Measurements from ENCODE around the gene PLEKHA4.
A peak's percentile ranks its signal among the peaks of the same experiment; 100 is the strongest.

The PLEKHA4 gene

GRCh38 chr19:48821633-48822032 is 46.8 kb downstream of the PLEKHA4 start:
- DNase-seq: no peak

DNA sequence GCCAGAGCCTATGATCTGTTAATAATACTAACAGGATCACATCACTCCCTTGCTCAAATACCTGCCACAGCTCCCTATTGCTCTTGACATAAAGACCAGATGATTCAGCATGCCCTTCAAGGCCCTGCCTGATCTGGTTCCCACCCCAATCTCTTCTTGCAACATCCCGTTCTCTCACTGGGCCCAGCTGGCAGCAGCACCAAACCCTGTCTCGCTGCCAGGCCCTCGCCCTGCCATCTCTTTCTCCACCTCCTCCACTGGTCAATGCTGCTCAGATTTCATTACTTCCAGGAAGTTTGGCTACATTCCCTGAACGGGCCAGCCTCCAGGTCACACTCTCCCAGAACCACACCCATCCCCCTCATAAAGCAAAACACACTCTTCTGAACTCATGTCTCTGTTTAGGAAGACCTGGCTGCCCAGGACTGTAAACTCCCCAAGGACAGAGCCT is 49.0 kb downstream of the PLEKHA4 start:
- peak; percentile 39 for DNase-seq

DNA sequence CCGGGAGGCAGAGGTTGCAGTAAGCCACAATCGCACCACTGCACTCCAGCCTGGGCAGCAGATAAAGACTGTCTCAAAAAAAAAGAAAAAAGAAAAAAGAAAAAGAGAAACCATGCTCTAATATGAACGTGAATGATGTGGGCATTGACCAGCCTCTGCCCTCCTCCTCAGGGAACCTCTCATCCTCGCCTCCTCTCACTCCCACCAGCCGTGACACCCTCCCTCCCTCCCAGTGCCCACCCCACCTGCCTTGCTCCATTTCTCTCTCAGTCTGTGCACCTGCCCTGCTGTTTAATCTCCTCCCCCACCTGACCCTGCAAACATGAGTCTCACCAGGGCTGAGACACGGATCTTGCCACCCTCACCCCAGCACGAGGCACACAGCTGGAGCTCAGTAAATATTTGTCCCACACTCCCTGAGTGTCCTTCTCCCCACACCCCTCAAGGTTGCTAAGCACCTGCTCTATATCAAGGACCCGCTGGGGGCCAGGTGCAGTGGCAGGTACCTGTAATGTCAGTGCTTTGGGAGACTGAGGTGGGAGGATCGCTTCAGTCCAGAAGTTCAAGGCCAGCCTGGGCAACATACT is 50.1 kb downstream of the PLEKHA4 start:
- peak; percentile 72 for DNase-seq

DNA sequence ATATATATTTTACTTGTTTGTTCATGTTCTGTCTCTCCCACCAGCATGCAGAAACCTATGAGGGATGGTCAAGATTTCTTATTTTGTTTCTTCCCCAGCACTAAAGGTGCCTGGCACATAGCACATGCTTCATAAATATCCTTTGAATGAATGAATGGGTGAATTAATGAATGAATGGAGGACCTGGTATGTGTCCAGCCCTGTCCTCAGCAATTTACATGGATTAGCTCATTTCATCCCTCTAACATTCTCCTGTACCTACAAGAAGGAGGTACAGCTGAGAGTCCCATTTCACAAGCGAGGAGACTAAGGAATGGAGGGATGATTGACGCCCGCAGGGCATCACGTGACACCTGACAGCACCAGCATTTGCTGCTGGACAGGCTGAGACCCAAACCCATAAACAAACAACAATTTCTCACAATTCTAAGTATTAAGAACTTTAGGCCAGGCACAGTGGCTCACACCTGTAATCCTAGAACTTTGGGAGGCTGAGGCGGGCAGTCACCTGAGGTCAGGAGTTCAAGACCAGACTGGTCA is 50.8 kb downstream of the PLEKHA4 start:
- DNase-seq: no peak

DNA sequence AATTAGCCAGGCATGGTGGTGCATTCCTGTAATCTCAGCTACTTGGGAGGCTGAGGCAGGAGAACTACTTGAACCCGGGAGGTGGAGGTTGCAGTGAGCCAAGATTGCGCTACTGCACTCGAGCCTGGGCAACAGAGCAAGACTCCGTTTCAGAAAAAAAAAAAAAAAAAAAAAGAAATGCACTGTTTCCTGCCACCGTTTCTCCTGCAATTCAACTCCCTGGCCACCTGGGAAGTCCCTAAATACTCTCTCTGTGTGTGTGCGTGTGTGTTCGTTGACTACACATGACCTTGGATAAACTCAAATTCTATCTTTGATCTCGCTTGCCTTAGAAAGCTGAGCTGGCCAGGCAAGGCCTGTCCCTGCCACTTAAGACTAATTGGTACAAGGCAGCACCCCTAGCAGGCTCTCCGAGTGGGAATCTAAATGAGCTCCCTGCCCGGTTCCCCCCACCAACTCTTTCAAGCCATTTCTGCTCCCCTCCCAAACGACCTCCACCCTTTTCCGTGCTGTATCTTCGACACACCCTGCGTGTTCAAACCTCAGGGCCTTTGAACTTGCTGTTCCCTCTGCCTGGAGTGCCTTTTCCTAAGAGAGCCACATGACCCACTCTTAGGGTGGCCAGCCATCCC is 52.4 kb downstream of the PLEKHA4 start:
- no peak for DNase-seq

- no peak for DNase-seq
Measured at GRCh38 chr19:48814895-48815294, 53.5 kb downstream of the PLEKHA4 start.

GRCh38 chr19:48813123-48813913 is 55.1 kb downstream of the PLEKHA4 start:
- no peak for DNase-seq

GRCh38 chr19:48812094-48812929 is 56.1 kb downstream of the PLEKHA4 start:
- DNase-seq: peak; percentile 71

DNA sequence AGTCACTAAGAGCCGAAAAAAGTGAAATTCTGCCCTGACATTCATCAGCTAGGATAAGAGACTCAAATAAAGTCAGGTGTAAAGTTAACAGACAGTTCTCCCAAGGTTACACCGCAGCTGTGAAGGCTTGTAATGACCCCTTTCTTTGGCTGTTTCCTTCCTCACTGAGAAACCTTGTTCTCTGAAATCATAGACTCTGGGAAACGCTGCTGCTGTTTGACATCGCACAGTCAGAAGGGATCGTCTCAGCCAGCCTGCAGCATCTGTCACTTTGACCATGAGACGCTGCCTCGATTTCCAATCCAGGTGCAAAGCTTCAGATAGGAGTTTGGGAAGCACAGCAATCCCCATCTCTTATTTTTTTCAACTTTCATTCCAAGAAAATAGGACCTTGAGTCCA is 58.3 kb downstream of the PLEKHA4 start:
- DNase-seq: no peak

DNA sequence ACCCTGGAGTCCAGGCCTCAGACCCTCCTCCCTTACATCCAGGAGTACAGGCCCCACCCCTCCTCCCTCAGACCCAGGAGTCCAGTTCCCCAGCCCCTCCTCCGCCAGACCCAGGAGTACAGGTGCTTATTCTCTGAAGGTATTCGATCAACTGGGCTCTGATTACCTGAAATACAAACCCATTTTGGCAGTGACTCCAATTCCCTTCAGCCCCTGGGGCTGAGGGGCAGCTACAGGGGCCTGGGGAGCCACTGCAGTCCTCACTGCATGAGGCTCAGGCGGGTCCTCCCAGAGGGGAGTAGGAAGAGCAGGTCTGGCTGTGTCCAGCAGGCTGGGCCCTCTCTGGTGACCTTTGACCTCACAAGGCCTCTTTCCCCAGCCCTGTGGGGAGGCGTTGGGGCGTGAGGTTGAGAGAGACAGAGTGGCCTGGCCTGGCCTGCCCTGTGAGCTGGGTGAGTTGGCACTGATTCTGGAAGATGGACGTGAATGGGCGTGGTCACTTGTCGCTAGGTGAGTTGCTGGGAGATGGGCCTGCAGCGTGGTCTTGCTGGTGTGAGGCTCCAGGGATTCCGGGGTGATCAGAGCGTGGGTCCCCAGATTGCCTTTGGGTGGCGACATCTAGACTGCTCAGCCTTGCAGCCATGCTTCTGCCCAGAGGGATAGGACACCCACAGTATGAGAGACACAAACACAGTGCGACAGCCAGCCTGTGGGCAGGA is 60.7 kb downstream of the PLEKHA4 start:
- DNase-seq: no peak

GRCh38 chr19:48806818-48807589 is 61.4 kb downstream of the PLEKHA4 start:
- peak; percentile 7 for DNase-seq

DNA sequence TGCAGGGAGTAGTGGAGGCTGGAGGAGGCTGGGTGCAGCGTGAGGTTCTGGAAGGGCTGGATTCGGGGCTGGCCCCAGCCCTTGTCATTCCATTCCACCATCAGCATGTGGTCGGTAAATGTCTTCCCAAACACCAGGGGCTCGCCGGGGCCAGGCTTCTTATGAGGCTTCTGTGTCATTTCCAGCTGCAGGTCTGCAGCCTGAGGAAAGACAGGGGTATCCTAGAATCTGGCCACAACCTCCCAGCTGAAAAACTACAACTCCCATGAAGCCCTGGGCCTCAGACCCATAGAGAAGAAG is 61.9 kb downstream of the PLEKHA4 start:
- no peak for DNase-seq

DNA sequence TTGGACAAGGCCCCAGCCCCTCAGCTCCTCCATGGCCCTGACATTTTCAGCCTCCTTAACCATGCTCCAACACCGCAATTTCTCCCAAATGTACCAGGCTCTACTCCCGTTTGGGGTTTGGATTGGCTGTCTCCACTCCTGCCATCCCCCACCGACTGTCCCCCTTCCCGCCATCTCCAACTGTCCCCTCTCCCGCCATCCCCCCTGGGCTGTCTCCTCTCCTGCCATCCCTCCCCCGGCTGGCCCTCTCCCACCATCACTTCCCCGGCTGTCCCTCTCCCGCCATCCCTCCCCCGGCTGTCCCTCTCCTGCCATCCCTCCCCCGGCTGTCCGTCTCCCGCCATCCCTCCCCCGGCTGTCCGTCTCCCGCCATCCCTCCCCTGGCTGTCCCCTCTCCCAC is 63.0 kb downstream of the PLEKHA4 start:
- no peak for DNase-seq

DNA sequence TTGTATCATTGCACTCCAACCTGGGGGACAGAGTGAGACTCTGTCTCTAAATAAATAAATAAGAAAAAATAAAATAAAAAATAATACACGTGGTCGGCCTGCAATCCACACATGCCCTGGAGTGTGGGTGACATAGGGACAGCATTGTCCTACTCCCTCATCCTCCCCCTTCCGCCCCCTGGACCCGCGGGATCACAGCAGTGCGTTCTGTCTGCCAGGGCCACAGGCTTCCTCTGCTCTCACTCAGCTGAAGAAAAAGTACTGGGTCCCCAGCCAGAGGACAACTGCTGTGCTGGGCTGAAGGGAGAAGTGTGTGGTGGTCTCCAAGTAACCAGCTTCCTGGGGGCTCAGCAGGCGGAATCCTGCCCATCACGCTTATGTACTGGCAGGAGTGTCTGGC is 63.9 kb downstream of the PLEKHA4 start:
- DNase-seq: no peak

DNA sequence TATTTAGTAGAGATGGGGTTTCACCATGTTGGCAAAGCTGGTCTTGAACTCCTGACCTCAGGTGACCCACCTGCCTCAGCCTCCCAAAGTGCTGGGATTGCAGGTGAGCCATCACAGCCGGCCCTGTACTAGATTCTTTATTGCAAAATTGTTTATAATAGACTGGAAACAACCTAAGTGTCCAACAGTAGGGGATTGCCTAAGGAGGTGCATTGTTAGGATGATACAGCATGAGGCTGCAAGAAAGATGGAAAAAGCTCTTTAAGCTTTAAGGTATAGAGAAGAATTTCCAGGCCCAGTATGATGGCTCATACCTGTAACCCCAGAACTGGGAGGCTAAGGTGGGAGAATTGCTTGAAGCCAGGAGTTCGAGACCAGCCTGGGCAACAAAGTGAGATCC is 65.8 kb downstream of the PLEKHA4 start:
- no peak for DNase-seq

- DNase-seq: no peak
Measured at GRCh38 chr19:48799358-48800300, 68.8 kb downstream of the PLEKHA4 start.

DNA sequence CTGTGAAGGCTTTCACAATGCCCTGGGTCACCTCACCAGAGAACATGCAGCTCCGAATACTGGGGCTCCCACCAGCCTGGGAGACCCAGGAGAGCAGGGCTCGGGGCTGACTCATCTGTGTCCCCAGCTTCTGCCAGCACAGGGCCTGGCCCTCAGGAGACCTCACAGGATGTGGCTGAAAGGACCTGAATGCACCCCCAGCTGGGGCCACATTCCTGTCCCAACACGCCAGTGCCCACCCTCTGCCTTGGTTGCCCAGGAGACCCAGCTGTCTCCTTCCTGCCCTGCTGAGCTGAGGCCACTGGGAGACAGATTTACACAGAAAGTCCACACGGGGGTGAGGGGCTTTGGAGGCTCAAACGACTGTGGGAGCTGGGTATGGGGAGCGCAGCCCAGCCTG is 69.5 kb downstream of the PLEKHA4 start:
- no peak for DNase-seq

DNA sequence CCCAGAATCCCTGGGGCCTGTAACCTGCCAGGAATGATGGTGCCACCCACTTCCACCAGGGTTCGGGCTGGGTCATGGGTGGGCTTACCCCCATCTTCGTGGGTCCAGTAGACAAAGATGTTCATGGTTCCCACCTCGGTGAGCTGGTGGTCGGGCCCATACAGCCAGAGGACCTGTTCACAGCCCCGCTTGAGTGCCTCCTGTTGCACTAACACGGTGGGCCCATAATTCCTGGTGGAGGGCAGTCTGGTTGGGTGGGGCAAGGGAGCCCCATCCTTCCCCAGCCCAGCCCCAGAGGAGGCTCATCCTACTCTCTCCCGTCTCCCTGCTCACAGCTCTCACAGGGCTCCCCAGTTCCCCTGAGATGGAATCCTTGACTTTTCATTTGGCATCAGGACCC is 71.3 kb downstream of the PLEKHA4 start:
- DNase-seq: no peak

DNA sequence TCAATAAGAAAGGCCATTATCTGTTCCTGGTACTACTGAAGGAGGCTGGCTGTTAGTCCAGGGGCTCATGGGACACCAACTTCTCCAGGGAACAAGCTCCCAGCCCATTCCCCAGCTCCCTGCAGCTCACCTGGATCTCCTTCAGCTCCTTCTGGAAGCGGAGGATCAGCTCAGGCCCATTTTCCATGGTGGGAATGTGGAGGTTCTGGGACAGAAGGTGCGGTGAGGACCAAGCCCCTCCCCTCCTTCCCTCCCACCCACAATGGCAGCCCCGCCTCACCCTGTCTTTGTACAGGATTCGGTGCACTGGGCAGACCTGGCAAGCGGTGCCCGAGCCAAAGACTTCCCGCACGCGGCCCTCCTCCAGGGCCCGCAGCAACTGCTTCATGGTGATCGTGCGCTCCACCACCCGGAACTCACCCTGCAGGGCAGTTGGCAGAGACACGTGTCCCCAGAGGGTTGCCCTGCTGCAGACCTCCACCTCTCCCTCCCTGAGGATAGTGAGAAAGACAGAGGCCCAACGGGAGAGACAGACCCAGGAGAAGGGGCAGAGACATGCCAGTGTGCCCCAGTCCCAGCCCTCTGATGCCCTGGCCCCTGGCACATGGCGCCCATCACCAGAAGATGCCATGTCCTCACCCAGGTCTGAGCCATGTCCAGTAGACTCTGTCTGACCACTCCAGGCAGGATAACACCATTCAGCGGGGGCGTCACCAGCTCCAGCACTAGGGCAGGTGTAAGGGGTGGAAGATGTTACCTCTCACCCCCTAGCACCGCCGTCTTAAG is 71.9 kb downstream of the PLEKHA4 start:
- DNase-seq: no peak

DNA sequence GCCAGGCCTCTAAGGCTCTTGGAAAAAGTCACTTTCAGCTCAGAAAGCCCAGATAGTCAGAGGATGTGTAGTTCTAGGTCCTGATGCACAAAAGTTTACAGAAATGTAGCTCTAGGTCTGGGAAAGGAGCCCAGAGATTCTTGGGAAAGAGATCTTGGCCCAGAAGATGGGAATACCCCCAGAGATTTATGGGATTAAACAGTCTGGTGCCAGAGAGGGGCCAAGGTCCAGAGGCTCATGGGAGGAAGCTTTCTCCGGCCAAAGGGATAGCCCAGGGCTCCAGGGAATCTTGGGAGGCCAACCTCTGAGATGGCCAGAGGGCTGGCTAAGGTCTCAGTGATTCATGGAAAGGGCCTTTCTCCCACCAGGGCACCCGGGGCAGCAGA is 72.7 kb downstream of the PLEKHA4 start:
- no peak for DNase-seq
